Memory B cell (primary cell): ENCODE data around the gene FAM174A.

Experiments
- ATAC-seq: fragments of 150-1000 bp; cut with Tn5 transposase; 2 replicates; pipeline ENCODE4 v1.10.0; 2021; ENCODE audit warnings: low read depth, mild to moderate bottlenecking, moderate library complexity
- DNase-seq, 2 donors: peaks; one replicate each; pipeline ENCODE4 v3.0.0; 2022; ENCODE audit warnings: low spot score in 2 of 2
- H3K27ac Mint-ChIP-seq: one replicate; pipeline ENCODE4 v1.8.0; 2022; ENCODE audit warnings: mild to moderate bottlenecking, moderate library complexity, mixed read lengths
- H3K27me3 Mint-ChIP-seq: one replicate; pipeline ENCODE4 v1.8.0; 2022; ENCODE audit warnings: mixed read lengths
- H3K36me3 Mint-ChIP-seq: one replicate; pipeline ENCODE4 v1.8.0; 2022; ENCODE audit warnings: mild to moderate bottlenecking, mixed read lengths
- H3K4me1 Mint-ChIP-seq: one replicate; pipeline ENCODE4 v1.8.0; 2022; ENCODE audit warnings: mixed read lengths
- H3K4me3 Mint-ChIP-seq: one replicate; pipeline ENCODE4 v1.8.0; 2022; ENCODE audit warnings: mild to moderate bottlenecking, moderate library complexity, mixed read lengths
- H3K9me3 Mint-ChIP-seq: one replicate; pipeline ENCODE4 v1.8.0; 2022; ENCODE audit warnings: mixed read lengths

Gene FAM174A

DNA sequence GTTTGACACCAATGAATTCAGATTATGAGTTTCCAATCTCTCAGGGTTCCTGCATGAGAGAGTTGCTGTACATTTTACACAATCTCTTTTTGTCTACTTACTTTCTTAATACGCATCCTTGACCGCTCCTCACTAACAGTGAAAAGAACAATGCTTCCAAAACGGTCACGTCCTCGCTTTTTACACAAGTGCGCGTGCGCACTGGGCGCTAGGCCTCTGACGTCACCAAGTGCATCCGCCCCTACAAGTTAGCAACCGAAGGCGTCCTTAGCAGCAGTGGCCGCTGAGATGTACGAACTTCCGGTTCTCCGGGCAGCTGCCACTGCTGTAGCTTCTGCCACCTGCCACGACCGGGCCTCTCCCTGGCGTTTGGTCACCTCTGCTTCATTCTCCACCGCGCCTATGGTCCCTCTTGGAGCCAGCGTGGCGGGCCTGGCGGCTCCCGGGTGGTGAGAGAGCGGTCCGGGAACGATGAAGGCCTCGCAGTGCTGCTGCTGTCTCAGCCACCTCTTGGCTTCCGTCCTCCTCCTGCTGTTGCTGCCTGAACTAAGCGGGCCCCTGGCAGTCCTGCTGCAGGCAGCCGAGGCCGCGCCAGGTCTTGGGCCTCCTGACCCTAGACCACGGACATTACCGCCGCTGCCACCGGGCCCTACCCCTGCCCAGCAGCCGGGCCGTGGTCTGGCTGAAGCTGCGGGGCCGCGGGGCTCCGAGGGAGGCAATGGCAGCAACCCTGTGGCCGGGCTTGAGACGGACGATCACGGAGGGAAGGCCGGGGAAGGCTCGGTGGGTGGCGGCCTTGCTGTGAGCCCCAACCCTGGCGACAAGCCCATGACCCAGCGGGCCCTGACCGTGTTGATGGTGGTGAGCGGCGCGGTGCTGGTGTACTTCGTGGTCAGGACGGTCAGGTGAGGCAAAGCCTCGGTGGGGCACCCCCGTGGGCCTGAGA is at the start of gene FAM174A:
TSS of gene FAM174A (plus strand) at position 315 of the 946 bp plus-strand sequence. CDS start at position 472, 157 bp downstream.
- Mint-ChIP-seq H3K4me3 (peak within 1 kb of the TSS; percentile 99), H3K9me3 (peaks cover 13% of the 10 kb centered on the region), H3K36me3 (peaks cover 12% of the 10 kb centered on the region), H3K27me3 (no peaks in the 10 kb centered on the region), H3K4me1 (peaks cover 15% of the 10 kb centered on the region), H3K27ac (peak within 1 kb of the TSS; percentile 99)
- DNase-seq (peak; percentile 93 to 94), ATAC-seq (peak; percentile 94)

- ATAC-seq (no peak), DNase-seq (no peak)
- Mint-ChIP-seq H3K27ac (no peak overlapping the region), H3K4me3 (no peak overlapping the region), H3K9me3 (no peaks in the 10 kb centered on the region), H3K36me3 (no peaks in the 10 kb centered on the region), H3K27me3 (peaks cover 4% of the 10 kb centered on the region), H3K4me1 (no peaks in the 10 kb centered on the region)
These were observed 41.2 kb upstream of the FAM174A start for GRCh38 chr5:100493996-100494395.

DNA sequence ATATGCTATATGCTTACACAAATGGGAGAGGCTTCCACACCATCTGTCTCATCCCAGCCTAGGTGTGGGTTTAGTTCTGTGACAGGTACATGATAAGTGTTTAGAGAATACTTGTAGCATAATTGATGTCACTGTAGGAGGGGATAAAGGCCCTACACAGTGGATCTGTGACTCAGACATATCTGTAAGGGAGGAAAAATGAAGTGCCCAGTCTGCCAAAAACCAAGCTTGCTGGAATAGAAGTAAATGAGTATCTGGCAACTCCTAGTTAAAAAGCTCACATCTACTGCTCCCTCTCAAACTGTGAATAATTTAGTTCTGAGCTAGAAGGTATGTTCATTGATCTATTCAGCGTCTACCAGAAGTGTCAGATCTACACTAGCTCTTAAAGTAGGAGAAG is 38.9 kb upstream of the FAM174A start:
- Mint-ChIP-seq H3K4me1 (no peaks in the 10 kb centered on the region), H3K27me3 (no peaks in the 10 kb centered on the region), H3K27ac (no peak overlapping the region), H3K9me3 (no peaks in the 10 kb centered on the region), H3K4me3 (no peak overlapping the region), H3K36me3 (no peaks in the 10 kb centered on the region)
- ATAC-seq (no peak), DNase-seq (no peak)

GRCh38 chr5:100502684-100503083 is 32.5 kb upstream of the FAM174A start:
- no peak overlapping the region for H3K27ac Mint-ChIP-seq
- no peaks in the 10 kb centered on the region for H3K4me1 Mint-ChIP-seq
- H3K27me3 Mint-ChIP-seq, result peaks cover 2% of the 10 kb centered on the region
- no peaks in the 10 kb centered on the region for H3K9me3 Mint-ChIP-seq
- DNase-seq, result no peak
- H3K4me3 Mint-ChIP-seq, result no peak overlapping the region
- H3K36me3 Mint-ChIP-seq, result no peaks in the 10 kb centered on the region
- no peak for ATAC-seq

- ATAC-seq (no peak), DNase-seq (no peak)
- H3K36me3 Mint-ChIP-seq, result no peaks in the 10 kb centered on the region
- peaks cover 2% of the 10 kb centered on the region for H3K27me3 Mint-ChIP-seq
- H3K27ac Mint-ChIP-seq, result no peak overlapping the region
- H3K9me3 Mint-ChIP-seq, result no peaks in the 10 kb centered on the region
- H3K4me3 Mint-ChIP-seq, result no peak overlapping the region
- no peaks in the 10 kb centered on the region for H3K4me1 Mint-ChIP-seq
These were observed 29.0 kb upstream of the FAM174A start for GRCh38 chr5:100505984-100506670.

- Mint-ChIP-seq H3K4me1 (no peaks in the 10 kb centered on the region), H3K27me3 (peaks cover 3% of the 10 kb centered on the region), H3K9me3 (peaks cover 4% of the 10 kb centered on the region), H3K36me3 (peaks cover 9% of the 10 kb centered on the region), H3K4me3 (no peak overlapping the region), H3K27ac (no peak overlapping the region)
- DNase-seq (no peak), ATAC-seq (no peak)
These were observed 18.9 kb upstream of the FAM174A start for GRCh38 chr5:100516285-100516684.

- no peaks in the 10 kb centered on the region for H3K4me1 Mint-ChIP-seq
- ATAC-seq (no peak), DNase-seq (no peak)
- no peak overlapping the region for H3K4me3 Mint-ChIP-seq
- no peak overlapping the region for H3K27ac Mint-ChIP-seq
- H3K27me3 Mint-ChIP-seq, result peaks cover 3% of the 10 kb centered on the region
- peaks cover 4% of the 10 kb centered on the region for H3K9me3 Mint-ChIP-seq
- H3K36me3 Mint-ChIP-seq, result peaks cover 9% of the 10 kb centered on the region
These were observed 17.7 kb upstream of the FAM174A start for GRCh38 chr5:100517301-100517974.

GRCh38 chr5:100518377-100518776 is 16.8 kb upstream of the FAM174A start:
- Mint-ChIP-seq H3K27ac (no peak overlapping the region), H3K4me3 (no peak overlapping the region), H3K36me3 (peaks cover 9% of the 10 kb centered on the region), H3K9me3 (peaks cover 4% of the 10 kb centered on the region), H3K27me3 (peaks cover 3% of the 10 kb centered on the region), H3K4me1 (no peaks in the 10 kb centered on the region)
- ATAC-seq (no peak), DNase-seq (no peak)

DNA sequence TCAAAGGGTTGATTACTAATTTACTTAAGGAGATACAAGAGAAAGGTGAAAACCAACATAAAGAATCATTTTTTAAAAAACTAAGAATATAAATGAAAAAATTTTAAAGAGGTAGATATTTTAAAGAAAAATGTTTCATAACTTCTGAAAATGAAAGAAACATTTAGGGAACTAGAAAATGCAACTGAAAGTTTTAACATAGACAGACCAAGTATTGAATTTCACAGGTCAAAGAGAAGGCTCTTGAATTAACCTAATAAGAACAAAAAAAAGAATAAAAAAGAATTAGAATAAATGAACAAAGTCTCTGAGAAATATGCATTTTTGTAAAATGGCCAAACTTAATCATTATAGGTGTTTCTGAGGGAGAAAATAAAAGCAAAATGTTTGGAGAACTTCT is 16.1 kb upstream of the FAM174A start:
- H3K4me1 Mint-ChIP-seq, result no peaks in the 10 kb centered on the region
- no peak for DNase-seq
- no peak overlapping the region for H3K4me3 Mint-ChIP-seq
- peaks cover 4% of the 10 kb centered on the region for H3K9me3 Mint-ChIP-seq
- peaks cover 9% of the 10 kb centered on the region for H3K36me3 Mint-ChIP-seq
- H3K27me3 Mint-ChIP-seq, result peaks cover 3% of the 10 kb centered on the region
- H3K27ac Mint-ChIP-seq, result no peak overlapping the region
- ATAC-seq, result no peak

- no peak for DNase-seq
- no peaks in the 10 kb centered on the region for H3K4me1 Mint-ChIP-seq
- H3K27ac Mint-ChIP-seq, result no peak overlapping the region
- H3K4me3 Mint-ChIP-seq, result no peak overlapping the region
- ATAC-seq, result no peak
- H3K9me3 Mint-ChIP-seq, result peaks cover 6% of the 10 kb centered on the region
- H3K36me3 Mint-ChIP-seq, result peaks cover 9% of the 10 kb centered on the region
- peaks cover 3% of the 10 kb centered on the region for H3K27me3 Mint-ChIP-seq
These were observed 14.8 kb upstream of the FAM174A start for GRCh38 chr5:100520348-100520747.

GRCh38 chr5:100537946-100538345 is 2.8 kb downstream of the FAM174A start:
- Mint-ChIP-seq H3K27ac (no peak overlapping the region), H3K9me3 (no peaks in the 10 kb centered on the region), H3K36me3 (no peaks in the 10 kb centered on the region), H3K4me1 (peaks cover 29% of the 10 kb centered on the region), H3K4me3 (no peak overlapping the region), H3K27me3 (no peaks in the 10 kb centered on the region)
- DNase-seq (no peak), ATAC-seq (no peak)

GRCh38 chr5:100539519-100539918 is 4.3 kb downstream of the FAM174A start:
- H3K27me3 Mint-ChIP-seq, result no peaks in the 10 kb centered on the region
- ATAC-seq, result no peak
- no peaks in the 10 kb centered on the region for H3K9me3 Mint-ChIP-seq
- DNase-seq, result no peak
- H3K4me3 Mint-ChIP-seq, result no peak overlapping the region
- no peak overlapping the region for H3K27ac Mint-ChIP-seq
- peaks cover 31% of the 10 kb centered on the region for H3K4me1 Mint-ChIP-seq
- peaks cover 5% of the 10 kb centered on the region for H3K36me3 Mint-ChIP-seq

GRCh38 chr5:100542086-100542485 is 6.9 kb downstream of the FAM174A start:
- Mint-ChIP-seq H3K36me3 (peaks cover 5% of the 10 kb centered on the region), H3K27me3 (no peaks in the 10 kb centered on the region), H3K4me3 (no peak overlapping the region), H3K4me1 (peaks cover 18% of the 10 kb centered on the region), H3K9me3 (no peaks in the 10 kb centered on the region), H3K27ac (no peak overlapping the region)
- DNase-seq (no peak), ATAC-seq (no peak)

DNA sequence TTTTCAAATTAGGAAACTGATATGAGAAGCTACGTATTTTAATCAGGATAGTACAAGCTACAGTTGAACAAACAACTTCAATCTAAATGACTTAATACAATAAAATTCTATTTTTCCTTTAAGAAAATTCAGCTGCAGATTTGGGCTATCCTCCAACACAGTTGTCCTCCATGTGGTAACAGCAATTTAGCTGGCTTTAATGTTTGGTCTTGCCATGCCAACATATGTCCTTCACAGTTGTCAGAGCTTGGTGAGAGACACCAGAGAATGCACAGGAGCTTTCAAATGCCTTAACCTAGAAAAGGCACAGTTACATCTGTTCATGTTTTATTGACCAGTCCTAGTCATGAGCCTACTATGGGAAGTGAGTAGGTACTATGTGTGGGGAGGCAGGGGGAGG is 10.8 kb downstream of the FAM174A start:
- no peak for DNase-seq
- H3K27ac Mint-ChIP-seq, result no peak overlapping the region
- H3K4me1 Mint-ChIP-seq, result peaks cover 20% of the 10 kb centered on the region
- ATAC-seq, result no peak
- H3K36me3 Mint-ChIP-seq, result peaks cover 5% of the 10 kb centered on the region
- H3K27me3 Mint-ChIP-seq, result no peaks in the 10 kb centered on the region
- no peaks in the 10 kb centered on the region for H3K9me3 Mint-ChIP-seq
- no peak overlapping the region for H3K4me3 Mint-ChIP-seq
